HEK293T (cell line): ENCODE measurements around the gene KREMEN1.

Source experiments
- ARNT ChIP-seq: fragments of 450-650 bp; IDR thresholded peaks from 2 replicates; pipeline ENCODE4 v1.6.1; 2017; ENCODE audit warnings: mild to moderate bottlenecking
- BHLHE40 ChIP-seq: fragments of 450-650 bp; IDR thresholded peaks from 2 replicates; pipeline ENCODE4 v1.6.1; 2016; ENCODE audit warnings: mild to moderate bottlenecking, moderate library complexity, borderline replicate concordance
- CTBP1 ChIP-seq: fragments of 450-650 bp; IDR thresholded peaks from 2 replicates; pipeline ENCODE4 v1.6.1; 2016; ENCODE audit warnings: borderline replicate concordance
- ELF4 ChIP-seq: fragments of 450-650 bp; IDR thresholded peaks from 2 replicates; pipeline ENCODE4 v1.6.1; 2017; ENCODE audit warnings: antibody characterized with exemption
- FOXK2 ChIP-seq: fragments of 450-650 bp; IDR thresholded peaks from 2 replicates; pipeline ENCODE4 v1.6.1; 2016; ENCODE audit warnings: mild to moderate bottlenecking
- FOXM1 ChIP-seq: fragments of 450-650 bp; IDR thresholded peaks from 2 replicates; pipeline ENCODE4 v1.6.1; 2017; ENCODE audit warnings: mild to moderate bottlenecking, borderline replicate concordance
- SP1 ChIP-seq: fragments of 450-650 bp; IDR thresholded peaks from 2 replicates; pipeline ENCODE4 v1.6.1; 2017
- SUZ12 ChIP-seq: fragments of 450-650 bp; IDR thresholded peaks from 2 replicates; pipeline ENCODE4 v1.6.1; 2016; ENCODE audit warnings: mild to moderate bottlenecking
- ZNF384 ChIP-seq: fragments of 450-650 bp; IDR thresholded peaks from 2 replicates; pipeline ENCODE4 v1.6.1; 2016

- TF ChIP-seq ELF4 (no peak), FOXK2 (no peak), ARNT (no peak), SP1 (no peak), BHLHE40 (no peak), SUZ12 (no peak), CTBP1 (no peak), FOXM1 (no peak), ZNF384 (no peak)
These were observed 138.6 kb downstream of the KREMEN1 start for GRCh38 chr22:29211466-29211865.
